ENCODE results near the gene WTIP.
A peak's percentile ranks its signal among the peaks of the same experiment; 100 is the strongest.
"Not testable (repeated sequence)": the region's sequence is repeated elsewhere in the genome, so short reads cannot be mapped to it uniquely, and the experiment has no call there.

The WTIP gene

DNA sequence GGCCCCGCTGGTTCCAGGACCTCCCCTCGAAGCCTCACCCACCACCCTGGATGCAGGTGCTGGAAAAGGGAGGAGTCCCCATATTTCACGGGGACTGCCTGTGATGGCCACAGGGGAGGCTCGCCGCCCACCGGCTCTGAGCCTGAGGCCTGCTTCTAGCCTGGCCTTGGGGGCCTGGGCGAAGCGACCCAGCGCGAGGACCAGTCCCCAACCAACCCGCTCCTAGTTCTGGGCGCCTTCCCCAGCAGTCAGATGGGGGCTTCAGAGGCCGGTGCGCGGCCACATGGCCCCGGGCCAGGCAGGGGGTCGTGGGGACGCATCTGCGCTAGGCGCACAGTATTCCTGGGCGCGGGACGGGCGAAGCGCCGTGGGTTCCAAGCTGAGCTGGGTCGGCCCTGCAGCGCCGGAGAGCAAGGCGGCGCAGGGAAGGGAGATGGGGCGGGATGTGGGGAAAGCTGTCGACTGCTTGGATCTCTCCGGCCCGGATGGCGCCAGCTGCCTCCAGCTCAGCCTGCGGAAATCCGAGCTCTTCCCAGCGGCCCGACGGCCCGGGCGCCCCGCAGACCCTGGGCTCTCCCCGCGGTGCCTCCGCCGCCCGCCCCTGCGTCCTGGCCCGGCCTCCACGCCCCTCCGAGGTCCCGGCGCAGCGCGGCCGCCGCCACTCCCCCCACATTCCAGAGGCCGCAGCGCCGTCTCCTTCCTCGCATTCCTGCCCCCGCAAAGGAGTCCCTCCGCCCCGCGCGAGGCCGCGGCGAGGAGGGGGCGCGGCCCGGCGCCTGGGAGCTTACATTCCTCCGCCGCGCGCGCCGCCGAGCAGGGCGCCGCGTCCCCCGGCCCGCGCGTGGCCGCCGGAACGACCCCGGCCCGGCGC lies at the start of gene WTIP:
Gene WTIP (plus strand): TSS at position 788 of the 871 bp plus-strand sequence. CDS start 217 bp downstream, outside the sequence.
- DNase-seq, result peak in 1 of 3 donors; percentile 16

- DNase-seq, result no peak
Observed at GRCh38 chr19:34432797-34433196, 48.8 kb upstream of the WTIP start.

DNA sequence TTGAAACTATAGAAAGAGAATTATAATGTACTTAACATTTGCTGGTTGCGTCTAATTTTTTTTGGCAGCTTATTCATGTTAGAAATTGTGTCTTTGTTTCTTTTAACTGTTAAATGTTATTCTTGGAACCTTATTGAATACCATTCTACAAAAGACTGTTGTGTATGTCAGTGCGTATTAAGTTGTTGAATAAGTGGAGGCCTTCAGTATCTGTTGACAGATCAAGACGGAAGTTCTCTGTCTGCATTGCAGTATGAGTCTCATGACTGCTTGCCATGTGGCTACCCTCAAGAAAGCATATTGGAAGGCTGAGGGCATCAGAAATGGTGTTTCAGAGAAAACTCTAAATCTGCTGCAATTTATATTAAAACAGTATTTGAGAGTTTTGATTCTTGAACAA lies 44.8 kb upstream of the WTIP start:
- no peak for DNase-seq

DNA sequence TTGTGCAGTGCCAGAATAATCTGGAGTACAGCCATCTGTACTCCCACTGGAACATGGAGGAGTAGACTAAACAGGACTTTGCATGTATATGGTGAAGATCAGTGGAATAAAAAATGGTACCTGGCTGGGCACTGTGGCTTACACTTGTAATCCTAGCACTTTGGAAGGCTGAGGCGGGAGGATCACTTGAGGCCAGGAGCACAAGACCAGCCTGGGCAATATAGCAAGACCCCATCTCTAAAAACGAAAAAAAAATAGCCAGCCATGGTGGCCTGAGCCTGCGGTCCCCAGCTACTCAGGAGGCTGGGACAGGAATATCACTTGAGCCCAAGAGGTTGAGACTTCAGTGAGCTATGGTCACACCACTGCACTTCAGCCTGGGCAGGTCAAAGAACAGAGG lies 33.4 kb upstream of the WTIP start:
- no peak for DNase-seq

GRCh38 chr19:34452723-34453122 lies 28.8 kb upstream of the WTIP start:
- DNase-seq, result no peak

GRCh38 chr19:34454091-34454490 lies 27.5 kb upstream of the WTIP start:
- no peak for DNase-seq

DNA sequence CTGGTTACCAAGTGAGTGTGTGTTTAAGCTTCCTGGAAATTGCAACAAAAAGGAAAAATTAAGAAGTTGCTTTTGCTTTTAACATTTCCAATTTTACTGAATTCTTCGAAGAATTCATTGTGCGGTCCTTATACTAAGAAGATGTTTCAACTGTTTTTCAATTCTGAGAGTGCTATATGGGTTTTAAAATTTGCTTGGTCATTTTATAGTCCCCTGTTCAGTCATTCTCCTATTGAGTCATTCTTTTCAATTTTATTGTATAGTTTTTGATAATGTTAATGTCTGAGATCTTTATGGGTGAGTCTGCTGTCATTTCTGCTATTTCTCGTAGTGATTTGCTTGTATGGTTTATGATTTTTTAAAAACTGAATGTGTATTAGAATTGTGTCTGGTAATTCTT lies 26.9 kb upstream of the WTIP start:
- DNase-seq, result no peak

DNA sequence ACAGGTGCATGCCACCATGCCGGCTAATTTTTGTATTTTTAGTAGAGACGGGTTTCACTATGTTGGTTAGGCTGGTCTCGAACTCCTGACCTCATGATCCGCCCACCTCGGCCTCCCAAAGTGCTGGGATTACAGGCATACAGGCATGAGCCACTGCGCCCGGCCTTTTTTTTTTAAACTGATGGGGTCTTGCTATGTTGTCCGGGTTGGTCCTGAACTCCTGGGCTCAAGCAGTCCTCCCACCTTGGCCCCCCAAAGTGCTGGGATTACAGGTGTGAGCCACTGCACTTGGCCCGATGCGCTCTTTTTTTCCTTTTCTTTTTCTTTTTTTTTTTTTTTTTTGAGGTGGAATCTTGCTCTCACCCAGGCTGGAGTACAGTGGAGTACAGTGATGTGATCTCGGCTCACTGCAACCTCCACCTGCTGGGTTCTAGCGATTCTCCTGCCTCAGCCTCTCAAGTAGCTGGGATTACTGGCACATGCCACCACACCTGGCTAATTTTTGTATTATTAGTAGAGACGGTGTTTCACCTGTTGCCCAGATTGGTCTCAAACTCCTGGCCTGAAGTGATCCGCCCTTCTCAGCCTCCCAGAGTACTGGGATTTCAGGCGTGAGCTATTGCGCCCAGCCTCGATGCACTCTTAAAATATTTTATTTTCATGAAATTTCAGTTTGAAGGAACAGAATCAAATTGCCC lies 25.6 kb upstream of the WTIP start:
- not testable (repeated sequence) for DNase-seq

DNA sequence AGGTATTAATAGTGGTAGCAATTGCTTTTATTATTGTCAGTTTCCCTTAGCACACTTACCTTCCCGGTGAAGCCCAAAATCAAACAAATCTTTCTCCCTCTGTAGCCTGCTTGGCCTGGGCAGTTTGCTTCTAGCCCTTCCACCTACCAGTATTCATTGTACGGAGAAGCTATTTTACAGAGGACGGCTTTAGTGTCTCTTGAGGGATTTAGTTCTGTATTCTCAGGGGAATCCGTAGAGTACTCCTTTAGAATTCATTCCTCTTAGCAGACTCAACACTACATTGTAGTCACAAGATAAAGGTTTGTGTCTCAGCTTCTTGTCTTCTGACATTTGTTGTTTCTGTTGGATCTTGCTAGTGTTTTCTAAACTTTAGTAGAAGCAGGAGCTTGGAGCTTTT lies 24.1 kb upstream of the WTIP start:
- DNase-seq, result no peak

- no peak for DNase-seq
Observed at GRCh38 chr19:34458677-34459076, 22.9 kb upstream of the WTIP start.

DNA sequence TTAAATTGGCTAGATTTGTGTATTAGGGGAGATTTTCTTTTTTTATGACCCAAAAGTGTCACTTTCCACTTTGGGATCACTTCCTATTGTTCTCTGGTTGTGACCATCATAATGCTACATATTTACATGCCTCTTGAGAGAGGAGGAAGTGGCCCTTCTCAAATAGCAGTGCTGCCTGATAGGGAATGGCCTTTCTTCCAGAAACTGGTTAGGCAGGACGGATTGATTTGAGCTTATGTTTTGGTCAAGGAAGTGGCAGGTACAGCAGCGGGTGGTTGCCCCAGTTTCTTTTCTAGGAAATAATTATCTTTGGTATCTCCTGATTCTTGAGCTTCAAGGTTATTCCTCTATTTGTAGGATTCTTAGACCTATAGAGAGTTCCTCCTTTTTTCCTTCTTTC lies 21.9 kb upstream of the WTIP start:
- no peak for DNase-seq

GRCh38 chr19:34461375-34462100 lies 20.0 kb upstream of the WTIP start:
- no peak for DNase-seq

DNA sequence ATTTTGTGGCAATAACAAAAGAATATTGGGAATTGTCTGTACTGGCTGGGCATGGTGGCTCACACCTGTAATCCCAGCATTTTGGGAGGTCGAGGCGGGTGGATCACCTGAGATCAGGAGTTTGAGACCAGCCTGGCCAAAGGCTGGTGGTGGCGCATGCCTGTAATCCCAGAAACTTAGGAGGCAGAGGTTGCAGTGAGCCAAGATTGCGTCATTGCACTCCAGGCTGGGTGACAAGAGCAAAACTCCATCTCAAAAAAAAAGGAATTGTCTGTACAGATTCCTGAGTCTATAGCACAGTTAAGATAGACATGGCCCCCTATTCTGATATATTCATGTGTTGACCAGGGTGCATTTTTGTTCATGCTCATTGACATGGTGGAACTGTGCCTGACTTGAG lies 16.8 kb upstream of the WTIP start:
- not testable (repeated sequence) for DNase-seq

DNA sequence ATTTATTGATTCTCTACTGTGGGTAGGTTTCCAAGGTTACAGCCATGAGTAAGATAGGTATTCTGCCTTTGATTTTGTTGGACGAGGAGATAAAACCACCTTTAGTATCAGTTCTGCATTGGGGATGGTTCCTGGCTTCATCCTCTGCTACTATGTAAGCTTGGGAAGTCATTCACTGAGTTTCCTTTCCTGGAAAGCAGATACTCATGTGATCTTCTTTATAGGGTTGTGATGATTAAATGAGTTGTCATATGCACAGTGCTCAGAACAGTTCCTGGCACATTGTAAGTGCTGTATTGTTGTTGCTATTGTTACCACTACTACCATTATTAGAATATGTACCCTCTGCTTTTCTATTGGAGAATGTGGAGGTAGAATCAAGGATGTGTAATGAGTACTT lies 13.1 kb upstream of the WTIP start:
- peak in 2 of 3 donors; percentile 20 to 36 for DNase-seq

DNA sequence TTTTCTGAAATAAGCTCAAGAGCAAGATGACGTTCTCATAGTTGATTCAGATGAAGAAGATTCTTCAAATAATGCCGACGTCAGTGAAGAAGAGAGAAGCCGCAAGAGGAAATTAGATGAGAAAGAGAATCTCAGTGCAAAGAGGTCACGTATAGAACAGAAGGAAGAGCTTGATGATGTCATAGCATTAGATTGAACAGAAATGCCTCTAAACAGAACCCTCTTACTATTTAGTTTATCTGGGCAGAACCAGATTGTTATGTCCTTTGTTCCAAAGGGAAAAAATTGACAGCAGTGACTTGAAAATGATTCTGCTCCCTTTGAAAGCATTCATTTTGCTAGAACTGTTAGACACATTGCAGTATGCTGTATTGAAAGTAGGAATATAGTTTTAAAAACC lies 12.5 kb upstream of the WTIP start:
- not testable (repeated sequence) for DNase-seq

- DNase-seq, result no peak
Observed at GRCh38 chr19:34471906-34472700, 9.5 kb upstream of the WTIP start.

GRCh38 chr19:34474233-34474989 lies 7.1 kb upstream of the WTIP start:
- DNase-seq, result no peak

DNA sequence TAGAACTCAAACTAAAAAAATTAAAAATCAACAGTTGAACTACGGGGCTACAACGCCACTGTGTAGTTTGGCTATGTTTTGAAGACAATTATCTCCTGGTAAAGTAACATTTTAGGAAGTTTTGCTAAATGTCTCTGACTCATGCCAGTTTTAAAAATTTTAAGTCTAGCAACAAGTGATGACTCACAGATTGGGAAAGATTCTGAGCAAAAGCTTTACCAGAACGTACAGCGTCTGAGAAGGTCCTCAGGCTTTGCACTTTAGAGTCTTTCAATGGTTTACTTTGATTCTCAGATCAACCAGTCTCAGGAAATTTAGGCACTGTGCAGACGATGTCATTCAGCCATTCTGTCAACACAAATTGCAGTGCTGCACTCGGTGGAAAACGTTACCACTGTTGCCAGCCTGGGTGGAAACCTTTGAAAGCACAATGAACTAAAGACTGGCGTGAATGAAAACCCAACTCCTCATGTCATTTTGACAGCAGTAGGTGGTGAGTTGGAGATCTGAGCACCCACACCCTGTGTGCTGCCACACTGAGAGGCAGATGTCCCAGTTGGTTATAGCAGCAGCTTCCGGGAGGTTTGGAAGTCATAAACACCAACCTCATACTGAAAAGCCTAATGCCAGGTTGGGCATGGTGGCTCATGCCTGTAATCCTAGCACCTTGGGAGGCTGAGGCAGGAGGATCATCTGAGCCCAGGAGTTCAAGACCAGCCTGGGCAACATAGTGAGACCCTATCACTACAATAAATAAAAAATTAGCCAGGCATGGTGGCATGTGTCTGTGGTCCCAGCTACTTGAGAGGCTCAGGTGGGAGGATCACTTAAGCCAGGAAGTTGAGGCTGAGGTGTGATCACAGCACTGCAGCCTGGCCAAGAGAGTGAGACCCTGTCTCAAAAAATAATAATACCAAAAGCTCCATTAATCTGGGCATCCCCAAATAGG lies 6.3 kb upstream of the WTIP start:
- DNase-seq, result peak; percentile 70 to 95 (median 93)

DNA sequence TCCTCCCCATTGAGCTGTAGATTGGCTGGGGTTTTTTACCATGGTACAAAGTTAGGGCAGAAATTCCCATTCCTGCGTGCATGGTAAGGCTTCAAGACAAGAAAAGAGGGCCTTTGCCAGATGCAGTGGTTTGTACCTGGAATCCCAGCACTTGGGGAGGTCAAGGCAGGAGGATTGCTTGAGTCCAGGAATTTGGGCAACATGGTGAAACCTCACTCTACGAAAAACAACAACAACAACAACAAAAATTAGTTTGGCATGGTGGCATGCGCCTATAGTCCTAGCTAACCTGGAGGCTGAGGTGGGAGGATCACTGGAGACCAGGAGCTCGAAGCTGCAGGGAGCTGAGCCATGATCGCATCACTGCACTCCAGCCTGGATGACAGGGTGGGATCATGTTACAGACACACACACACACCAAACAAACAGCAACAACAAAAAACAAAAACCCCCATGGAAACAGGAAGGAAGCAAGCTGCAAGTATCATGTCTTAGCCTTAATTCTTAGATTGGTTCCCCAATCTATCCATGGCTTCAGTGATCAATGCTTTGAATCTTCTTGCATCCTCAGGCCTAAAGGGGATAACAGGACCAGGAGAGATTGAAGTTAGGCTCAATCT lies 5.5 kb upstream of the WTIP start:
- peak in 2 of 3 donors; percentile 18 to 39 for DNase-seq

DNA sequence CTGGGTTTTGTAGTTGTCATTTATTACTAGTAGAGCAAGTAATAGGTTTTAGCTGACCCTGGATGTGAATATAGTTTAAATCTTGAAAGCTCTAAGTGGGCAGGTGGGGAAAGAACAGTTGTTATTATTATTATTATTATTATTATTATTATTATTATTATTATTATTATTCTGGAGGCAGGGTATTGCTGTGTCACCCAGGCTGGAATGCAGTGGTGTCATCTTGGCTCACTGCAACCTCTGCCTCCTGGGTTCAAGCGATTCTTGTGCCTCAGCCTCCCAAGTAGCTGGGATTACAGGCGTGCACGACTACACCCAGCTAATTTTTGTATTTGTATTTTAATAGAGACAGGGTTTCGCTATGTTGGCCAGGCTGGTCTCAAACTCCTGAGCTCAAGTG lies 3.1 kb upstream of the WTIP start:
- not testable (repeated sequence) for DNase-seq

All from suppressor macrophage treated with lipopolysaccharide for 1 hour (primary cell).